KMS-11 (cell line): ENCODE measurements around the gene BCAS1.

Experiments
- H2AFZ ChIP-seq: fragments of 200-600 bp; sonication (generic); 2 replicates; pipeline ENCODE4 v1.6.1; 2016; ENCODE audit warnings: antibody characterized with exemption, mixed run types, low read depth
- H3K27ac ChIP-seq: fragments of 200-600 bp; sonication (generic); 2 replicates; pipeline ENCODE4 v1.6.1; 2016; ENCODE audit warnings: mild to moderate bottlenecking, mixed run types
- H3K27me3 ChIP-seq: fragments of 200-600 bp; sonication (generic); 2 replicates; pipeline ENCODE4 v1.6.1; 2017; ENCODE audit warnings: mild to moderate bottlenecking, low read depth, mixed run types, moderate library complexity; ENCODE audit not compliant: insufficient read depth
- H3K36me3 ChIP-seq: fragments of 200-600 bp; sonication (generic); 2 replicates; pipeline ENCODE4 v1.6.1; 2017; ENCODE audit warnings: mild to moderate bottlenecking, mixed run types; ENCODE audit not compliant: insufficient read depth
- H3K4me1 ChIP-seq: fragments of 200-600 bp; sonication (generic); 2 replicates; pipeline ENCODE4 v1.6.1; 2016; ENCODE audit warnings: mild to moderate bottlenecking, low read depth, mixed run types; ENCODE audit not compliant: poor library complexity, severe bottlenecking
- H3K4me2 ChIP-seq: fragments of 200-600 bp; sonication (generic); 2 replicates; pipeline ENCODE4 v1.7.0; 2016; ENCODE audit warnings: mild to moderate bottlenecking, mixed run types
- H3K4me3 ChIP-seq: fragments of 200-600 bp; sonication (generic); IDR thresholded peaks from 2 replicates; pipeline ENCODE4 v1.6.1; 2017; ENCODE audit warnings: low read depth, low read length, mixed read lengths; ENCODE audit not compliant: insufficient read depth
- H3K79me2 ChIP-seq: fragments of 200-600 bp; sonication (generic); 2 replicates; pipeline ENCODE4 v1.6.1; 2016; ENCODE audit warnings: low read depth, mixed run types; ENCODE audit not compliant: insufficient read depth
- H3K9ac ChIP-seq: fragments of 200-600 bp; sonication (generic); 2 replicates; pipeline ENCODE4 v1.6.1; 2016; ENCODE audit warnings: mild to moderate bottlenecking, mixed run types
- H4K20me1 ChIP-seq: fragments of 200-600 bp; sonication (generic); 2 replicates; pipeline ENCODE4 v1.6.1; 2016; ENCODE audit warnings: mild to moderate bottlenecking, mixed run types; ENCODE audit not compliant: insufficient read depth
- CTCF ChIP-seq: fragments of 200-600 bp; sonication (generic); conservative IDR thresholded peaks from 2 replicates; pipeline ENCODE4 v1.6.1; 2017; ENCODE audit warnings: low read depth, mild to moderate bottlenecking, antibody characterized with exemption, low read length, moderate library complexity, mixed read lengths

BCAS1 gene

DNA sequence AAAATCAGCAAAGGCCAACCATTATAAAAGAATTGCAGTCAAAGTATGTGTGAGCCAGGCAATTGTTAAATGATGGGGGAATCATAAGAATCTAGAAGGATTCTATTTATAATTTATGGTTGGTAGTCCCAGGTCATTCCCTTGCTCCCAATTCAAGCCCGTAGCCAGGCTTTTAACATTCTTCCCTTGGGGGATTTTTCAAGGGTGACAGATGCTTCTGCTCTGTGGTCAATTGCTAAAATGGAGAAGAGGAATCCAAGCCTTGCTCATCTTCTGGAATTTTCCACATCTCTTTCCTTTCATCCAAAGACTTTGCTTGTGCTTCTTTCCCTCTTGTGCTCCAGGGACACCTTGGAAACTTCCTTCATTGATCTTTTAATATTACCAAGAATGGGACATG, 18.0 kb upstream of the BCAS1 start:
- Histone ChIP-seq H3K4me1 (peaks cover 27% of the 10 kb centered on the region), H3K27me3 (no peaks in the 10 kb centered on the region), H3K79me2 (no peaks in the 10 kb centered on the region), H2AFZ (no peak overlapping the region), H3K4me2 (no peak overlapping the region), H3K27ac (no peak overlapping the region), H4K20me1 (no peaks in the 10 kb centered on the region), H3K36me3 (no peaks in the 10 kb centered on the region), H3K9ac (no peak overlapping the region), H3K4me3 (no peak overlapping the region)
- no peak for TF ChIP-seq CTCF

GRCh38 chr20:54086507-54087039, 16.2 kb upstream of the BCAS1 start:
- Histone ChIP-seq H3K9ac (no peak overlapping the region), H4K20me1 (no peaks in the 10 kb centered on the region), H3K4me3 (no peak overlapping the region), H3K27ac (no peak overlapping the region), H3K27me3 (no peaks in the 10 kb centered on the region), H3K4me1 (peaks cover 36% of the 10 kb centered on the region), H2AFZ (no peak overlapping the region), H3K36me3 (no peaks in the 10 kb centered on the region), H3K4me2 (no peak overlapping the region), H3K79me2 (no peaks in the 10 kb centered on the region)
- no peak for TF ChIP-seq CTCF

GRCh38 chr20:54085910-54086309, 15.5 kb upstream of the BCAS1 start:
- Histone ChIP-seq H3K36me3 (no peaks in the 10 kb centered on the region), H3K4me1 (peaks cover 30% of the 10 kb centered on the region), H3K4me3 (no peak overlapping the region), H3K79me2 (no peaks in the 10 kb centered on the region), H3K27ac (no peak overlapping the region), H3K4me2 (no peak overlapping the region), H3K27me3 (no peaks in the 10 kb centered on the region), H3K9ac (no peak overlapping the region), H2AFZ (no peak overlapping the region), H4K20me1 (no peaks in the 10 kb centered on the region)
- TF ChIP-seq CTCF = no peak

DNA sequence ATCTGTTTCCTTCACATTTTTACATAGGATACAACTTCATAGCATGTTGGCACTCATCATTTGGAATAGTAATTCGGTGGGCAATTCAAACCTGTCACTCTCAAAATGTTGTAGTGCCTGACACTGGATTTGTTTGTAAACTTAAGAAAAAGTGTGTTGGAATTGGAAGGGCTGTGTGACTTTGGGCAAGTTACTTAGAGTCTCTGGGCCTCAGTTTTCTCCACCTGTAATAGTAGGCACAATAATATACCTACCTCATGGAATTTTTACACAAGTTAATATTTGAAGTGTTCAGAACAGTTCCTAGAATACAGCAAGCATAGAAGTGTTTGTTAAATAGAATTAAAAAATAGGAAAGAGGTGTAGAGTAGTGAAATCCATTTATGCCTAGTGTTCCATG, 15.0 kb upstream of the BCAS1 start:
- Histone ChIP-seq H3K4me2 (no peak overlapping the region), H3K4me1 (peaks cover 30% of the 10 kb centered on the region), H2AFZ (no peak overlapping the region), H3K36me3 (no peaks in the 10 kb centered on the region), H4K20me1 (no peaks in the 10 kb centered on the region), H3K9ac (no peak overlapping the region), H3K27me3 (no peaks in the 10 kb centered on the region), H3K27ac (no peak overlapping the region), H3K4me3 (no peak overlapping the region), H3K79me2 (no peaks in the 10 kb centered on the region)
- TF ChIP-seq CTCF = no peak
